Right ventricle myocardium superior (tissue), 1 donor: ENCODE data around the gene TTC9B. TPM values are rescaled to one million over a fixed set of nuclear protein-coding genes. Genes with fewer than 3 reads are reported as not detected.
"Not testable (repeated sequence)": the region's sequence is repeated elsewhere in the genome, so short reads cannot be mapped to it uniquely, and the experiment has no call there.

Experiments used
- ATAC-seq: fragments of 200-7000 bp; cut with Tn5 transposase; one replicate; pipeline ENCODE4 v1.9.1; 2020; ENCODE audit warnings: mild to moderate bottlenecking; ENCODE audit not compliant: poor library complexity
- DNase-seq: peaks from one replicate; pipeline ENCODE4 v3.0.0-alpha.2; 2020
- intact Hi-C: fragments of 100-400 bp; cut with DNase I; formaldehyde crosslinking; loops from one replicate; pipeline ENCODE4 v1.11.2; 2022
- total RNA-seq: library from RNA; stranded (reverse); fragmentation: NEBNext Ultra II Directional; extraction: Animal tissue kit (Norgen Biotek cat#: 25700); gene quantifications from one replicate; pipeline ENCODE4 v1.2.1, GENCODE V29; 2021
- donor health status: DM: no; HTN: yes; CAD: no; lungs with severe emphysema.

Gene TTC9B
- total RNA-seq, 1 donor from 2014 or later: not detected

DNA sequence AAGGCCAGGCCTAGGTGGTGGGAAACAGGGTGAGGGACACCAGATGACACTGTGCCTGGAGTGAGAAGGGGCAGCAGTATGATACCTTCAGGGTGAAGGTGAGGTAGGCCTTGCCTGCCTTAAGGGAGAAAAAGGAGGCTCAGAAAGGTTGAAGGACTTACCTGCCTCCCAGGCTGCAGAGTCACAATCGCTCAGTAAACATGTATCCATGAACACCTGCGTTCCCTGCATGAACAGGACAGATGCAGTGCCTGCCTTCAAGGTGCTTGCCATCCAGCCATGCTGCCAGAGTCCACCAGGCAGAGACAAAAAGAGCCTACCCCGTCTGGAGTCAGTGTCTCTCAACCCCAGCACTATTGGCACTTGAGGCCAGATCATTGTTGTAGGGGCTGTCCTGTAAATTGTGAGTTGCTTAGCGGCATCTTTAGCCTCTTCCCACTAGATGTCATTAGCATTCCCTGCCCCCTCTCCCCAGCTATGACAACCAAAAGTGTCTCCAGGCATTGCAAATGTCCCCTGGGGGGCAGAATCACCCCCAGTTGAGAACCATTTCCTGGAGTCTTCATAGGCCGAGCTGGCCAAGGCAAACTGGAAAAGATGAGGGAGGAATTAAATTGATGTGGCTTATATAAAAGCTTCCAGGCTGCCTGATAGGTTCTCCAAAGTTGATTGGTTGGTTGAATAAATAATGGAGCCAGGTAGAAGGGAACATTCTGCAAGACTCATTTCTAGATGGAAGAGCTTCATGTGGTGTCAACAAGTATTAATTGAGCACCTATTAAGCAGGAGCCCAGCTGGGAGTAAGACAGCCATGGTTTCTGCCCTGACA lies 25.2 kb downstream of the TTC9B start:
- DNase-seq (no peak), ATAC-seq (no peak)
- intact Hi-C loops: no loop called here

- DNase-seq: peak; percentile 56
- peak; percentile 14 for ATAC-seq
These were observed 26.1 kb downstream of the TTC9B start for GRCh38 chr19:40191836-40192646.

DNA sequence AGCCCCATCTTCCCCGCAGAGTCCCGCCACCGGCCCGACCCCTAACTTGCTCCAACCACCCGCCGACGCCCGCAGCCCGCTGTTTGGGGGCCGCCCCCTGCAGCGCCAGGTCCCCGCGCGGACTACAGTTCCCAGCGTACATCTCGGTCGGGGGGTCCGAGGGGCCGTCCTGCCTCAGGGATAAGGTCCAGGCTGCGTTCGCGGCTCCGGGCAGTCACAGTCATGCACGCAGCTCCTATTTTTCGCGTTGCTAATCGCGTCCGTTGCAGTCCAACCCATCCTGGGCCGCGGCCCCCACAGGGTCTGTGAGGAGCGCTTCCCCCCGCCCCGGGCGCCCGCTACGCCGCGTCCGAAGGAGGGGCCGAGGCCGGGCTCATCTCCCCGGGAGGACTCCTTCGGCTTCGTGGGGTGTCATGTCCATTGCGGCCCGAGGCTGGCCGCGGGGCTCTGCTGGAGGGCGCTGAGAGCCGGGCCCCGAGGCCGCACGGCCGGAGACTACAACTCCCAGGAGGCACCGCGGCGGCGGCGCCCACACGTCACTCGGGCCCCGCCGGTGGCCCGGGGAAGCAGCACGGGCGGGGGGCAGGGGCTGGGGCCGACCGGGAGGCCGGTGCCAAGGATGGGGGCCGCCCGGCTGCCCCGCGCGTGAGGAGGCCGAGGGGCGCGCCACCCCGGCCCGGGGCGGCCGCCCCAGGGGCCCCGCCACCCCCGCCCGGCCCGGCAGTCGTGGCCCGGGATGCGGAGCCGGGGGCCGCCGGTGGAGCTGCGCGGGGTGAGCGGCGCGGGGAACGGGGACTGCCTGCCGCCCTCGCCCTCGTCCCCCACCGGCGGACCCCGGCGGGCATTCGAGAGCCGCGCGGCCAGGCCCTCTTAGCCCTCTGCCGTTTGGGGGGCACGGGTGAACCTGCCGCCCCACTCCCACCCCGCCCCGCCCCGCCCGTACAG lies 27.0 kb downstream of the TTC9B start, which contains the start of gene MAP3K10:
Gene MAP3K10 (plus strand): TSS at position 536 of the 945 bp plus-strand sequence. CDS start 606 bp downstream, outside the sequence.
- ATAC-seq (peak; percentile 98), DNase-seq (peak; percentile 86)
- intact Hi-C loops: no loop called here

More at GRCh38 chr19:40191836-40192646, 26.1 kb downstream of the TTC9B start:
- intact Hi-C loops: no loop called here

DNA sequence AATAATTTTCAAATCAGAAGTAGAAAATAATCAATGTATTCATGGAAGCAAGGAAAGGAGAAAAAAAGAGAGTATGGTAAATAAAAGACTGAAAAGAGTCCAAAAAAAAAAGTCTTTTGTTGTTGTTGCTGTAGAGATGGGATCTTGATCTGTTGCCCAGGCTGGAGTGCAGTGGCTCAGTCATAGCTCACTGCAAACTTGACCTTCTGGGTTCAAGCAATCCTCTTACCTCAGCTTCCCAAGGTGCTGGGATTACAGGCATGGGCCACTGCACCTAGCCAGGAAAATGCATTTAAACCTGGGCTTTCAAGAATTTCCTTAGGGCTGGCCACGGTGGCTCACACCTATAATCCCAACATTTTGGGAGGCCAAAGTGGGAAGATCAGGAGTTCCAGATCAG lies 33.9 kb downstream of the TTC9B start:
- DNase-seq (no peak), ATAC-seq (no peak)
- intact Hi-C loops: no loop called here

GRCh38 chr19:40178756-40179155 lies 39.4 kb downstream of the TTC9B start:
- DNase-seq (no peak), ATAC-seq (no peak)
- intact Hi-C loops: no loop called here

- no peak for ATAC-seq
- no peak for DNase-seq
- intact Hi-C loops: no loop called here
These were observed 40.7 kb downstream of the TTC9B start for GRCh38 chr19:40177286-40178070.

DNA sequence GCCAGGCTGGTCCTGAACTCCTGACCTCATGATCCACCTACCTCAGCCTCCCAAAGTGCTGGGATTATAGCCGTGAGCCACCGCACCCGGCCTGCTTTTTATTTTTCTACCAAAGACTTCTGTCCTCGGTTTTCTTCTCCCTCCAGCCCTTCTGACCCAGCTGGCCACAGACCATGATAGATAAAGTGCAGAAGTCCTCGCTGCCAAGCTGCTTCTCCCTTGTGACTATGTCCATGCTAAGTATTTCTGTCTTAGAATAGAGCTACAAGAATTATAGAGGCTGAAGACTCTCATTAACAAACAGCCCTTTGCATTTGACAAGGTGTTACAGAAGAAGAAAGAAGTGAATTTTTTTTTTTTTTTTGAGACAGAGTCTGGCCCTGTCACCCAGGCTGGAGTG lies 42.4 kb downstream of the TTC9B start:
- no peak for DNase-seq

DNA sequence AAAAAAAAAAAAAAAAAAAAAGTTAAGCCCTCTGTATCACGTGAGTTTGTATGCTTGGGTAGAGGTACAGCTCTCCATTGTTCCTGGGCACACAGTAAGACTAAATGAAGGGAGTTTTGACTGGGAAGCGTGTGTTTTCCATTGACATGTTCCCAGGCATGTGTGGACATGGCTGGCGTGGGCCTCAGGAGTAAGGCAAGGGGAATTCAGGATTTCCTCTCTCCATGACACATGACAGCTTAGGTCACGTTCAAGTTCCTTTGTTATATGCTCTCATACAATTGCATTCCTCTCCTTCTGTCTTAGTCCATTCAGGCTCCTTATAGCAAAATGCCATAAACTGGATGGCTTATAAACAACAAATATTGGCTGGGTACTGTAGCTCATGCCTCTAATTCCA lies 44.1 kb downstream of the TTC9B start:
- ATAC-seq: no peak
- intact Hi-C loops: no loop called here
- no peak for DNase-seq

More for the DNA sequence above, 42.4 kb downstream of the TTC9B start:
- intact Hi-C loops: no loop called here
- ATAC-seq: peak; percentile 53

DNA sequence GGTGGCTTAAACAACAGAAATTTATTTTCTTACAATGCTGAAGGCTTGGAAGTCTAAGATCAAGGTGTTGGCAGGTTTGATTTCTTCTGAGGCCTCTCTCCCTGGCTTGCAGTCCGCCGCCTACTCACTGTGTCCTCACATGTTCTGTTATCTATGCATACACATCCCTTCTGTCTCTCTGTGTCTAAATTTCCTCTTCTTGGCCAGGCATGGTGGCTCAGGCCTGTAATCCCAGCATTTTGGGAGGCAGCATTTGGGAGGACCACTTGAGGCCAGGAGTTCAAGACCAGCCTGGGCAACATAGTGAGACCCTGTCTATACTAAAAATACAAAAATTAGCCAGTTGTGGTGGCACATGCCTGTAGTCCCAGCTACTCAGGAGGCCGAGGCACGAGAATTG lies 46.9 kb downstream of the TTC9B start:
- DNase-seq, intact Hi-C loops, ATAC-seq: not testable (repeated sequence)

- intact Hi-C loops, ATAC-seq, DNase-seq: not testable (repeated sequence)
These were observed 47.7 kb downstream of the TTC9B start for GRCh38 chr19:40170303-40170989.

- ATAC-seq: not testable (repeated sequence)
These were observed 48.5 kb downstream of the TTC9B start for GRCh38 chr19:40169482-40170302.

More at GRCh38 chr19:40169482-40170302, 48.5 kb downstream of the TTC9B start:
- DNase-seq, intact Hi-C loops: not testable (repeated sequence)

Other genes starting within 250 kb of the TTC9B start
- gene PSMC4, start 247.2 kb downstream of the TTC9B start, total RNA-seq: 64.8 TPM
- 5.9 TPM for gene ZNF546, start 221.3 kb downstream of the TTC9B start, total RNA-seq
- 26.0 TPM for gene ZNF780B, start 162.2 kb downstream of the TTC9B start, total RNA-seq
- gene ZNF780A, start 127.4 kb downstream of the TTC9B start, total RNA-seq: 12.9 TPM
- gene MAP3K10, start 27.0 kb downstream of the TTC9B start, total RNA-seq: 18.1 TPM
- gene CCNP, start 8.3 kb upstream of the TTC9B start, total RNA-seq: not detected
- 126 TPM for gene AKT2, start 67.0 kb upstream of the TTC9B start, total RNA-seq
- 209 TPM for gene C19orf47, start 130.0 kb upstream of the TTC9B start, total RNA-seq
- gene PLD3, start 130.3 kb upstream of the TTC9B start, total RNA-seq: 159 TPM
- gene HIPK4, start 171.8 kb upstream of the TTC9B start, total RNA-seq: not detected
- gene PRX, start 195.0 kb upstream of the TTC9B start, total RNA-seq: 3.8 TPM
- gene SERTAD1, start 207.6 kb upstream of the TTC9B start, total RNA-seq: 10.9 TPM
- 22.7 TPM for gene SERTAD3, start 226.0 kb upstream of the TTC9B start, total RNA-seq
- gene BLVRB, start 247.4 kb upstream of the TTC9B start, total RNA-seq: 117 TPM
- gene SPTBN4, start 248.6 kb upstream of the TTC9B start, total RNA-seq: 4.5 TPM